ENCODE measurements around the gene PPM1F.
"Not testable (repeated sequence)": the region's sequence is repeated elsewhere in the genome, so short reads cannot be mapped to it uniquely, and the experiment has no call there.

The PPM1F gene

DNA sequence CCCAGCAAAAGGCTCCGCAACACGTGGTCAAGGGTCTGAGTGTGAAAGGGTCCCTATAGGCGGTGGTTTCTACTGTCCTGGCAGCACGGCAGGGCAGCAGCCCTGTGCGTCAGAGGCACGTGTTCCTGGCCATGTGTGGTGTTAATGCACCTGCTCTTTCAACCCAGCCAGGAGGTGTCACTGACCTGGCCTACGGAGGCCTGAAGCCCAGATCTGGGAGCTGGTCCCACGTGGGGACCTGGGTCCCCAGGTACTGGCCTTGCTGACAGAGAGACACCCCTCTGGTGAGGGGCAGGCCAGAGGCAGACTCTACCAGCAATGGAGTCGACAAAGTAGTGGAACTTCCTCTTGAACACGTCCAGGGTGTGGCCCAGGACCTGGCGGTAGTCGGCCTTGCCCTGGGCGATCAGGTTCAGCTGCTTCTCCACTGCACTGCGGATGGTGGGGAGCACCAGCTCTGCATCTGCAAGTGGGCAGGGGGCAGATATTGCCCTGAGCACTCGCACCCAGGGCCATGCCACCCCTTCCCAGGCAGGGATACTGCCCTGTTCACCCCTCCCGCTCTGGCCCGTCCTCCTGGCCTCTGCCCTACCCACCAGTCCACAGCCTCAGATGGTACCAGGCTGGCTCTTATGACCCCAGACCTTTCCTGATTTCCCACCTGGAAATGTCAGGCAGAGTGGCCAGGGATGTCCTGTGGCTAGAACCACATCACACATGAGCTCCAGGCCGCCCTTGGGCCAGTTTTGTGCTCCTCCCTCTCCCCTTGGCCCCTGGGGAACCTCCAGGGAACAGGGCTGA lies 6.8 kb upstream of the PPM1F start:
- DNase-seq: no peak

DNA sequence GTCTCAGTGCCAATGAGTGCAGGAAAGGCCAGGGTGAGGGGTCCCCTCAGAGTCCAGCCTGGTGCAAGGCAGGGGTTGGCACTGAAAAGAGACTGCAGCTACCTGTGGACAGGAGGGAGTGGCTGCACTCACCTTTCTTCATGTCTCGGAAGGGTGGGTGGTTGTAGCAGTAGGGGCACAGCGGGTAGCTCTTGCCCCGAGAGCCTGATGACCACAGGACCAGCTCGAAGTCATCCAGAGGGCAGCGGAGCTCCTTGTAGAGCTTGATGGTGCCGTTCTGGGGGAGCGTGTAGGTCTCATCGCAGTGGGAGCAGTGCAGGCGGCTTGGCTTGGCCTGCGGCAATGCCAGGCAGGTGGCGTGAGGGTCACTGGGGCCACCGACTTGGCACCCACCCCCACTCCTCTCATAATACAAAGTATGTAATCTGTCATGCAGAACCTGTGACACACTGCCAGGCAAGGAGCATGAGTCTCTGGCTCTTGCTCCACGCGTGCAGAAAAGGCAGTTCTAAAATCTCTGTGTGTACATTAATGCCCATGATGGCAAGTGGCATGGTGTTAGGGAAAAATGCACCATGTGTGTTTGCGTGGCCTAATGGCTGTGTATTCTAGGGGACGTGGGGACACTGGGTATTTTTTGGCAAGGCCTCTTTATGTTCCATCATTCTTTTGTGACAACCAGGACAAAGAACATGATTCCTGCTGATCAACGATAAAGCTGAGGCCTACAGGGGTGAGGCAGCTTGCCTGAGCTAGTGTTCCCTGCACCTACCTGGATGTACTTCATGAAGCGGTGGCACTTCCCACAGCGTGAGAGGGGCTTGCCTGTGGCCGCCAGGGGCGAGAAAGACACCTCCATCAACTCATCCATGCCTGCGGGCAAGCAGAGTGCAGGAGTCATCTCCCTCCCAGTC lies 6.0 kb upstream of the PPM1F start:
- DNase-seq: no peak

- peak; percentile 18 for DNase-seq
Observed at GRCh38 chr22:21951931-21952465, 650 bp downstream of the PPM1F start.

GRCh38 chr22:21951062-21951461 lies 1.6 kb downstream of the PPM1F start:
- DNase-seq: no peak

DNA sequence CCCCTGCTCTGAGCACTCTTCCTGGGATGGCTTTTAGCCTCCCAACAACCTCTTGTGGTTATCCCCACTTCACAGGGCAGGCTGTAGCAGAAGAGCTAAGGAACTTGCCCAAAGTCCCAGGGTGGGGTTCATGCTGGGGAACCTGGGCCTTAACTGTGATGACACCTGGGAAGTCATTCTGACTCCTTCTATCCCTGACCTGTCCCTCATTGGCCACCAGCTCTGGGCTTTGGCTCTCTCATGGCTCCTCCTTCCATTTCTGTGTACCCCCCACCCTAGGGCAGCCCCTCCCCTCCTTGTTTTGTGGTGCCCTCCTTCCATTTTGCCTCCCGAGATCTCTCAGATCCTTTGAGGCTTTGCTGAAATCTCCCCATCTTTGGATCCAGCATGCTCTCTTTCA lies 2.7 kb downstream of the PPM1F start:
- no peak for DNase-seq

GRCh38 chr22:21949569-21949918 lies 3.1 kb downstream of the PPM1F start:
- no peak for DNase-seq

DNA sequence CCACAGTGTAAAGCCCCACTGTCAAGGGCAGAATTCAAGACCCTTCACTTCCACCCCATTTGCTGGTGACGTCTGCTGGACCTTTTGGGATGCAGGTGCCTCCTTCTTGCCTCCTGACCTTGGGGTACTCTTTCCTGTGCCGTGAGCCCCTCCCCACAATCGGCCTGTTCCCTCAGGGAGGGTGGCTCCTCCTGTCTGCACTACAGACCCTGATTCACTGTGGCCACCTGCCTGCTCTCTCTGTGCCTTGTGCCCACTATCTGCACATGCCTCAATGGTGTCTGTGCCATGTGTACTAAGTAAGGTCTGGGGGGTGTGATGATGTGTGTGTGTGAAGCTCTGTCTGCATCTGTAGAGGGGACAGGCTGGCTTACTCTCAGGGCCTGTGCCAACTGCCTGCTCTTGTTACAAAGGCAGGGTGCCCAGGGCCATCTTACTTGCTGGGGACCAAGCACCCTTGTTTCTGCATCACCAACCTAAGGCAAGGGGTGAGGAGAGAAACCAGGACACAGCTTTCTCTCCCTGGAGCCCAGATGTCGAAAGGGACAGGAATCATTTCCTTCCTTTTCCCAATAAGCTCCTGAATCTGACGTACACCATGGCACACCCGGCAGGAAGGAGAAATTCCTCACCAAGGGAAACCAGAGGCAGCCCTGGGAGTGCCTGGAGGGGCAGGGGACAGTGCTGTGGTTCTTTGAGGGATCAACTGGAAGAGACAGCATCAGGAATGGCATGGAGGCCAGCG lies 3.7 kb downstream of the PPM1F start:
- DNase-seq: no peak

DNA sequence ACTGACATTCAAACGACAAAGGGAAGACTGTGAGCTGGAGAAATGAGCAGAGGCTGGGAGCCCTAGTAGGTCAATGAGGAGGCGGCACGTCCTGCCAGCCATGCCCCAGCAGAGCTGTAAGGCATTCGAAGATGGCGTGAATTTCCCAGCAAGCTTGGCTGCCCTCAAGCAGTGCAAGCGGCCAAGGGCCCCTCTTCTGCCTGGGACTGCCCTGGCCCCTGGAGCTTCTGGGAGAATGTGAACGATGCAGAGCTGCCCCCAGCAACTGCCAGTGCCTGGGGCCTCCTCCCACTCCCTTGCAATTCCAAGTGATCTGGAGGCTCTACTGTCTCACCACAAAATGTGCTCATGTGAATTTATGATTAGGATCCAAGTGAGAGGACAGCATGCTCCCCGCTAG lies 4.3 kb downstream of the PPM1F start:
- DNase-seq: no peak

- no peak for DNase-seq
Observed at GRCh38 chr22:21947040-21948014, 5.3 kb downstream of the PPM1F start.

GRCh38 chr22:21946262-21946925 lies 6.3 kb downstream of the PPM1F start:
- DNase-seq: no peak

- no peak for DNase-seq
Observed at GRCh38 chr22:21945453-21946261, 7.0 kb downstream of the PPM1F start.

- no peak for DNase-seq
Observed at GRCh38 chr22:21944871-21945270, 7.8 kb downstream of the PPM1F start.

DNA sequence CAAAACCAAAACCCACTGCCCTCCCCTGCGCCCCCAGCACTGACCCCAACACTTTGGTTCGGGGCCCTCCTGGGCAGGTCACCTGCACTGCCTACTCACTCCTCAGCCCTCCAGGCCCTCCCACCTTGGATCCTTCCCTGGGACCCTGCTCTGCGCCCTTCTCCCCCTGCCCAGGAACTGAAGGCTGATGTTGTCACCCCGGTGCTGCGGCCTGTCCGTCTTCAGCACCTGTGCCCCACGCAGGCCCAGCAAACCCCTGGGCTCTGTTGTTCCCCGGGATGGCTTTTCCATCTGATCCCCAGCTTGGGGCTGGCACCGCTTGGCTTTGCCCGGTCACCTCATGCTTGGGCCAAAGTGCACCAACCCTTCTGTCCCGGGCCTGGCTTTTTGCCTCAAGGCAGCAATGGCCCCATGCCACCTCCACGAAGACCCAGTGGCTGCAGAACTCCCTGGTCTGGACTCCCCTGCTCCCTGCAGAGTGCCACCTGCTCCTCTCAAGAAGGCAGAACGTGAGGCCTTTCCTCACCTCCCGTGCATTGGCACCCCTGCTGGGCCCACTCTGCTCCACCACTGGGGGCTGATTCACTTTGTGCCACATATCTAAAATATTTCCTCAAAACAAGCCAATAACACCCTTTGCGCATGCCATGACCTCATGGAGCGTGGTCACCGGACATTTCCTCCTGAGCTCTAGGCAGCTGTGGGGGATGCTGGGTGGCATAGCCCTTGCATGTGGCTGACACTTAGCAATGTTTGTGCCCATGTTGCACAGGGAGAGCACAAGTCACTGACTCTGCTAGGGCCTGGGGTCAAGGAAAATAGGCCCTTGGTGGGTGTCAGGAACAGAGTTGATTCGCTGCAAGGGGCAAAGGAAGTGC lies 8.8 kb downstream of the PPM1F start:
- no peak for DNase-seq

DNA sequence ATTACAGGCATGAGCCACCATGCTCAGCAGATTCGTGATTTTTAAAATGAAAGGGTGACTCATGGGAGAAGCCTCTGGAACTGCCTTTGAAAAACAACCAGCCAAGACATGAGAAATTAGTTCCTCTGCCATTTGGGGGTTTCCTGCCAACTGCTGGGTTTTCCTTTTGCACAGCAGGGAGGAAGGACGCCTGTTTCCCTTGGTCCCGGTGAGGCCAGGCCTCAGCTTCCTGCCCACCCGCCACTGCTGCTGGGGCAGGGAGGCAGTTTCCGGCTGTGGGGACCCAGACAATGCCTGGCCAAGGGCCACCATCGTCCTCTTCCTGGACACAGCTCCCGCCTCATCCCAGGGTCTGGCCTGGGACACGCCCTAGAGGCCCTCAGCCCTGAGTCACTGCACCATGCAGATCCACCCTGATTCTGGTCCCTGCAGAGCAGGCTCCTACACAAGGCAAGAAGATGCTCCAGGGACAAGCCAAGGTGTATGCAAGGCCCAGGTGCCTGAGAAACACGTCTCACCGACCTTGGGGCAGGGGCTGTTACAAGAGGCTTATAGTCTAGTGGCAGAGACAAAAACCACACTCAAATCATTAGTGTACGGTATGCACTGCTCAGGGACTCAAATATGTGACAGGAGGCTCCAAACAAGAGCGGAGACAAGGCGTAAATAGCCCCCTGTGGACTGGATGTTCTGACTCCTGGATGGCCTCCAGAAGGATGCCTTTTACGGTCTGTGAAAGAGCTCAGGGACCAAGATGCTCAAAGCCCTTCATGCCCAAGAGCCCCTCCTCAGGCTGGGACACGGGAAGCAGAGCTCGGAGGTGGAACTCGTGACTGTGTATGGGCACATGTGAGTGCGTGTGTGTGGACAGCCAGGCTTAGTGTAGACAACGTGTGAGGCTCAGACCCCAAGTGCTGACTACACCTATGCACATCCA lies 10.0 kb downstream of the PPM1F start:
- no peak for DNase-seq

- no peak for DNase-seq
Observed at GRCh38 chr22:21941921-21942320, 10.7 kb downstream of the PPM1F start.

GRCh38 chr22:21940521-21940920 lies 12.1 kb downstream of the PPM1F start:
- no peak for DNase-seq

DNA sequence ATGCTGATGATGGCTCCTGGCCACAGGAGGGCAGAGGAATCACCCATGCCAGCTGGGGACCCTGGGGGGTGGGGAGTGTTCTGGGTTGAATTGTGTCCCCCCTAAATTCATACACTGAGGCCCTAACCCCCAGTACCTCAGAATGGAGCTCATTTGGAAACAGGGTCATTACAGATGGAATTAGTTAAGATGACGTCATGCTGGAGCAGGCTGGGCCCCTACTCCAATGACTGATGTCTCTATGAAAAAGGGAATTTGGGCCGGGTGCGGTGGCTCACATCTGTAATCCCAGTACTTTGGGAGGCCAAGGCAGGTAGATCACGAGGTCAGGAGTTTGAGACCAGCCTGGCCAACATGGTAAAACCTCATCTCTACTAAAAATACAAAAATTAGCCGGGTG lies 12.7 kb downstream of the PPM1F start:
- not testable (repeated sequence) for DNase-seq

- DNase-seq: no peak
Observed at GRCh38 chr22:21939461-21939913, 13.2 kb downstream of the PPM1F start.

All from stimulated activated CD4-positive, alpha-beta T cell treated with anti-CD3 and anti-CD28 coated beads, Interleukin-12 subunit alpha, Interleukin-12 subunit beta, amount 100 ng/mL, for 4 hours (primary cell).